PC-3 (cell line): ENCODE results near the gene DNAJC11.
"Not testable (repeated sequence)": the region's sequence is repeated elsewhere in the genome, so short reads cannot be mapped to it uniquely, and the experiment has no call there.

Experiments
- EZH2phosphoT487 ChIP-seq: fragments of 300-600 bp; sonication (generic); IDR thresholded peaks from 2 replicates; pipeline ENCODE4 v1.6.1; 2018; ENCODE audit warnings: mild to moderate bottlenecking, antibody characterized with exemption, low read length, borderline replicate concordance
- TF ChIP-seq, protein P1 (sequence below): fragments of 300-600 bp; sonication (generic); conservative IDR thresholded peaks from 2 replicates; pipeline ENCODE4 v1.5.1; 2017; ENCODE audit warnings: antibody characterized with exemption, low read depth, mild to moderate bottlenecking, low read length

DNA sequence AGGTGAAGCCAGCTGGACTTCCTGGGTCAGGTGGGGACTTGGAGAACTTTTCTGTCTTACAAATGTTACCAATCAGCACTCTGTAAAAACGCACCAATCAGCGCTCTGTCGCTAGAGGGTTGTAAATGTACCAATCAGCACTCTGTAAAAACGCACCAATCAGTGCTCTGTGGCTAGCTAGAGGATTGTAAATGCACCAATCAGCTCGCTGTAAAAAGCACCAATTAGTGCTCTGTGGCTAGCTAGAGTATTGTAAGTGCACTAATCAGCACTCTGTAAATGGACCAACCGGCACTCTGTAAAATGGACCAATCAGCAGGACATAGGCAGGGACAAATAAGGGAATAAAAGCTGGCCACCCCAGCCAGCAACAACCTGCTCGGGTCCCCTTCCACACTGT is 39.1 kb downstream of the DNAJC11 start:
- TF ChIP-seq, protein P1, sequence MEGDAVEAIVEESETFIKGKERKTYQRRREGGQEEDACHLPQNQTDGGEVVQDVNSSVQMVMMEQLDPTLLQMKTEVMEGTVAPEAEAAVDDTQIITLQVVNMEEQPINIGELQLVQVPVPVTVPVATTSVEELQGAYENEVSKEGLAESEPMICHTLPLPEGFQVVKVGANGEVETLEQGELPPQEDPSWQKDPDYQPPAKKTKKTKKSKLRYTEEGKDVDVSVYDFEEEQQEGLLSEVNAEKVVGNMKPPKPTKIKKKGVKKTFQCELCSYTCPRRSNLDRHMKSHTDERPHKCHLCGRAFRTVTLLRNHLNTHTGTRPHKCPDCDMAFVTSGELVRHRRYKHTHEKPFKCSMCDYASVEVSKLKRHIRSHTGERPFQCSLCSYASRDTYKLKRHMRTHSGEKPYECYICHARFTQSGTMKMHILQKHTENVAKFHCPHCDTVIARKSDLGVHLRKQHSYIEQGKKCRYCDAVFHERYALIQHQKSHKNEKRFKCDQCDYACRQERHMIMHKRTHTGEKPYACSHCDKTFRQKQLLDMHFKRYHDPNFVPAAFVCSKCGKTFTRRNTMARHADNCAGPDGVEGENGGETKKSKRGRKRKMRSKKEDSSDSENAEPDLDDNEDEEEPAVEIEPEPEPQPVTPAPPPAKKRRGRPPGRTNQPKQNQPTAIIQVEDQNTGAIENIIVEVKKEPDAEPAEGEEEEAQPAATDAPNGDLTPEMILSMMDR: not testable (repeated sequence)
- TF ChIP-seq EZH2phosphoT487: not testable (repeated sequence)
